HG02642 (cell line): ENCODE results near the gene METTL18.
"Not testable (repeated sequence)": the region's sequence is repeated elsewhere in the genome, so short reads cannot be mapped to it uniquely, and the experiment has no call there.

Source experiments
- ATAC-seq: cut with Tn5 transposase; IDR thresholded peaks from one replicate; pipeline ENCODE4 v1.9.1; 2021; ENCODE audit warnings: mild to moderate bottlenecking; ENCODE audit not compliant: unreplicated experiment, poor library complexity

The METTL18 gene

GRCh38 chr1:169794530-169795416 is at the start of gene METTL18:
TSS of gene METTL18 (minus strand) at chr1:169794907. CDS start at chr1:169793695, 1,212 bp downstream.
- peak; percentile 95 for ATAC-seq

- ATAC-seq = no peak
These were observed 44.2 kb upstream of the METTL18 start for GRCh38 chr1:169838942-169839341.

GRCh38 chr1:169836198-169836597 is 41.5 kb upstream of the METTL18 start:
- no peak for ATAC-seq

GRCh38 chr1:169835647-169836046 is 40.9 kb upstream of the METTL18 start:
- no peak for ATAC-seq

- no peak for ATAC-seq
These were observed 40.2 kb upstream of the METTL18 start for GRCh38 chr1:169834869-169835268.

- ATAC-seq = no peak
These were observed 38.6 kb upstream of the METTL18 start for GRCh38 chr1:169833179-169833901.

GRCh38 chr1:169829671-169830070 is 35.0 kb upstream of the METTL18 start:
- ATAC-seq = no peak

GRCh38 chr1:169824153-169824552 is 29.4 kb upstream of the METTL18 start:
- no peak for ATAC-seq

GRCh38 chr1:169821500-169821899 is 26.8 kb upstream of the METTL18 start:
- no peak for ATAC-seq

- no peak for ATAC-seq
These were observed 21.9 kb upstream of the METTL18 start for GRCh38 chr1:169816617-169817016.

GRCh38 chr1:169814265-169814664 is 19.6 kb upstream of the METTL18 start:
- no peak for ATAC-seq

- ATAC-seq = no peak
These were observed 17.4 kb upstream of the METTL18 start for GRCh38 chr1:169812131-169812530.

GRCh38 chr1:169811418-169812035 is 16.8 kb upstream of the METTL18 start:
- not testable (repeated sequence) for ATAC-seq

GRCh38 chr1:169809370-169810095 is 14.8 kb upstream of the METTL18 start:
- ATAC-seq = no peak

- no peak for ATAC-seq
These were observed 10.2 kb upstream of the METTL18 start for GRCh38 chr1:169804941-169805340.

- ATAC-seq = no peak
These were observed 8.2 kb upstream of the METTL18 start for GRCh38 chr1:169802888-169803287.

- ATAC-seq = no peak
These were observed 2.6 kb upstream of the METTL18 start for GRCh38 chr1:169797281-169797680.

- ATAC-seq = no peak
These were observed 1.6 kb upstream of the METTL18 start for GRCh38 chr1:169796274-169796810.

- no peak for ATAC-seq
These were observed 980 bp upstream of the METTL18 start for GRCh38 chr1:169795687-169796086.

GRCh38 chr1:169793730-169794129 is 977 bp downstream of the METTL18 start:
- no peak for ATAC-seq
